Vagina (tissue), 2 donors: ENCODE measurements around the gene FA2H.
"Not testable (repeated sequence)": the region's sequence is repeated elsewhere in the genome, so short reads cannot be mapped to it uniquely, and the experiment has no call there.

Experiments used
- POLR2A ChIP-seq, 2 donors: fragments of 450-650 bp; IDR thresholded peaks; one replicate each; pipeline ENCODE4 v1.6.1; 2017; ENCODE audit warnings: antibody characterized with exemption in 2 of 2, mild to moderate bottlenecking in 2 of 2, moderate library complexity in 2 of 2
- TF ChIP-seq, protein P1 (sequence below), 3 experiments: fragments of 450-650 bp in 2 of 3; fragments of 200-600 bp in 1 of 3; sonication (generic) in 1 of 3; IDR thresholded peaks; one replicate each; pipeline ENCODE4 v1.5.1; 2017 to 2019; ENCODE audit warnings: antibody characterized with exemption in 3 of 3, mild to moderate bottlenecking in 2 of 3, moderate library complexity in 2 of 3

DNA sequence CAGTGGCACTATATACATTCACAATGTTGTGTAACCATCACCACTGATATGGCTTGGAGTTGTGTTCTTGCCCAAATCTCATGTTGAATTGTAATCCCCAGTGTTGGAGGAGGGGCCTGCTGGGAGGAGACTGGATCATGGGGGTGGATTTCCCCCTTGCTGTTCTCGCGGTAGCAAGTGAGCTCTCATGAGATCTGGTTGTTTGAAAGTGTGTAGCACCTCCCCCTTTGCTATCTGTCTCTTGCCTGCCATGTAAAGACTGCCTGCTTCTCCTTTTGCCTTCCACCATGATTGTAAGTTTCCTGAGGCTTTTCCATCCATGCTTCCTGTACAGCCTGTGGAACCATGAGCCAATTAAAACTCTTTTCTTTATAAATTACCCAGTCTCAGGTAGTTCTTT lies 17.1 kb upstream of the FA2H start:
- not testable (repeated sequence) for TF ChIP-seq POLR2A (IDR thresholded peaks at IDR 0.05)
- TF ChIP-seq, protein P1, sequence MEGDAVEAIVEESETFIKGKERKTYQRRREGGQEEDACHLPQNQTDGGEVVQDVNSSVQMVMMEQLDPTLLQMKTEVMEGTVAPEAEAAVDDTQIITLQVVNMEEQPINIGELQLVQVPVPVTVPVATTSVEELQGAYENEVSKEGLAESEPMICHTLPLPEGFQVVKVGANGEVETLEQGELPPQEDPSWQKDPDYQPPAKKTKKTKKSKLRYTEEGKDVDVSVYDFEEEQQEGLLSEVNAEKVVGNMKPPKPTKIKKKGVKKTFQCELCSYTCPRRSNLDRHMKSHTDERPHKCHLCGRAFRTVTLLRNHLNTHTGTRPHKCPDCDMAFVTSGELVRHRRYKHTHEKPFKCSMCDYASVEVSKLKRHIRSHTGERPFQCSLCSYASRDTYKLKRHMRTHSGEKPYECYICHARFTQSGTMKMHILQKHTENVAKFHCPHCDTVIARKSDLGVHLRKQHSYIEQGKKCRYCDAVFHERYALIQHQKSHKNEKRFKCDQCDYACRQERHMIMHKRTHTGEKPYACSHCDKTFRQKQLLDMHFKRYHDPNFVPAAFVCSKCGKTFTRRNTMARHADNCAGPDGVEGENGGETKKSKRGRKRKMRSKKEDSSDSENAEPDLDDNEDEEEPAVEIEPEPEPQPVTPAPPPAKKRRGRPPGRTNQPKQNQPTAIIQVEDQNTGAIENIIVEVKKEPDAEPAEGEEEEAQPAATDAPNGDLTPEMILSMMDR (IDR thresholded peaks at IDR 0.05), result not testable (repeated sequence)
